ENCODE results near the gene TC2N. TPM values are rescaled to one million over a fixed set of nuclear protein-coding genes. Genes with fewer than 3 reads are reported as not detected.
A peak's percentile ranks its signal among the peaks of the same experiment; 100 is the strongest.

Gene TC2N
- polyA plus RNA-seq, 6 donors from 2014 or later = 0.60 to 16.6 (median 7.4) TPM

- Mint-ChIP-seq H3K4me3 (no peak overlapping the region), H3K9me3 (peaks cover 0 to 2% (median 0%) of the 10 kb centered on the region in 7 donors), H3K27me3 (no peaks in the 10 kb centered on the region), H3K4me1 (no peaks in the 10 kb centered on the region), H3K36me3 (peaks cover 0 to 13% of the 10 kb centered on the region in 2 donors), H3K27ac (no peak overlapping the region)
- ATAC-seq (ENCODE audit: low read depth in 2 of 2) (no peak), DNase-seq (no peak)
Observed at GRCh38 chr14:91786188-91786587, 81.1 kb downstream of the TC2N start.

GRCh38 chr14:91780452-91780851 lies 86.9 kb downstream of the TC2N start:
- no peaks in the 10 kb centered on the region for H3K27me3 Mint-ChIP-seq
- no peak overlapping the region for H3K4me3 Mint-ChIP-seq
- peaks cover 0 to 3% of the 10 kb centered on the region in 2 donors for H3K36me3 Mint-ChIP-seq
- no peaks in the 10 kb centered on the region for H3K4me1 Mint-ChIP-seq
- H3K27ac Mint-ChIP-seq = no peak overlapping the region
- DNase-seq (no peak), ATAC-seq (ENCODE audit: low read depth in 2 of 2) (no peak)
- H3K9me3 Mint-ChIP-seq = no peaks in the 10 kb centered on the region

GRCh38 chr14:91778217-91778616 lies 89.1 kb downstream of the TC2N start:
- Mint-ChIP-seq H3K4me3 (no peak overlapping the region), H3K36me3 (peaks cover 0 to 3% of the 10 kb centered on the region in 2 donors), H3K27me3 (no peaks in the 10 kb centered on the region), H3K9me3 (no peaks in the 10 kb centered on the region), H3K4me1 (peaks cover 15 to 19% (median 18%) of the 10 kb centered on the region in 3 donors), H3K27ac (no peak overlapping the region)
- no peak for DNase-seq
- no peak for ATAC-seq (ENCODE audit: low read depth in 2 of 2)

- DNase-seq (peak; percentile 41), ATAC-seq (ENCODE audit: low read depth in 2 of 2) (peak; percentile 98)
- Mint-ChIP-seq H3K4me1 (peaks cover 15 to 19% (median 18%) of the 10 kb centered on the region in 3 donors), H3K27ac (peak overlapping the region in 5 of 6 donors; percentile 0 to 59 (median 13)), H3K9me3 (no peaks in the 10 kb centered on the region), H3K4me3 (peak overlapping the region in 7 of 8 donors; percentile 1 to 89 (median 46)), H3K36me3 (no peaks in the 10 kb centered on the region), H3K27me3 (no peaks in the 10 kb centered on the region)
Observed at GRCh38 chr14:91774140-91775096, 92.9 kb downstream of the TC2N start.

GRCh38 chr14:91770185-91770584 lies 97.2 kb downstream of the TC2N start:
- Mint-ChIP-seq H3K4me1 (peaks cover 15 to 22% (median 16%) of the 10 kb centered on the region in 3 donors), H3K36me3 (no peaks in the 10 kb centered on the region), H3K27me3 (peaks cover 0 to 7% (median 0%) of the 10 kb centered on the region in 3 donors), H3K9me3 (peaks cover 0 to 2% (median 0%) of the 10 kb centered on the region in 7 donors), H3K27ac (no peak overlapping the region), H3K4me3 (no peak overlapping the region)
- no peak for ATAC-seq (ENCODE audit: low read depth in 2 of 2)
- no peak for DNase-seq

GRCh38 chr14:91755570-91756295 lies 111.6 kb downstream of the TC2N start:
- no peak overlapping the region for H3K4me3 Mint-ChIP-seq
- peaks cover 18 to 28% (median 25%) of the 10 kb centered on the region in 3 donors for H3K27me3 Mint-ChIP-seq
- no peaks in the 10 kb centered on the region for H3K4me1 Mint-ChIP-seq
- peaks cover 4 to 23% (median 13%) of the 10 kb centered on the region in 7 donors for H3K9me3 Mint-ChIP-seq
- no peak overlapping the region for H3K27ac Mint-ChIP-seq
- DNase-seq (no peak), ATAC-seq (ENCODE audit: low read depth in 2 of 2) (no peak)
- H3K36me3 Mint-ChIP-seq = peaks cover 7 to 16% of the 10 kb centered on the region in 2 donors

GRCh38 chr14:91754819-91755218 lies 112.5 kb downstream of the TC2N start:
- DNase-seq = no peak
- Mint-ChIP-seq H3K9me3 (peaks cover 0 to 15% (median 6%) of the 10 kb centered on the region in 7 donors), H3K27ac (no peak overlapping the region), H3K4me1 (no peaks in the 10 kb centered on the region), H3K4me3 (no peak overlapping the region), H3K36me3 (peaks cover 0 to 14% of the 10 kb centered on the region in 2 donors), H3K27me3 (peaks cover 22 to 33% (median 28%) of the 10 kb centered on the region in 3 donors)
- no peak for ATAC-seq (ENCODE audit: low read depth in 2 of 2)

GRCh38 chr14:91754185-91754584 lies 113.2 kb downstream of the TC2N start:
- no peak overlapping the region for H3K27ac Mint-ChIP-seq
- peaks cover 0 to 8% (median 5%) of the 10 kb centered on the region in 7 donors for H3K9me3 Mint-ChIP-seq
- H3K27me3 Mint-ChIP-seq = peaks cover 26 to 39% (median 30%) of the 10 kb centered on the region in 3 donors
- peaks cover 0 to 10% of the 10 kb centered on the region in 2 donors for H3K36me3 Mint-ChIP-seq
- ATAC-seq (ENCODE audit: low read depth in 2 of 2) = no peak
- H3K4me3 Mint-ChIP-seq = no peak overlapping the region
- H3K4me1 Mint-ChIP-seq = no peaks in the 10 kb centered on the region
- DNase-seq = no peak

GRCh38 chr14:91753501-91754128 lies 113.7 kb downstream of the TC2N start:
- Mint-ChIP-seq H3K27me3 (peaks cover 31 to 45% (median 32%) of the 10 kb centered on the region in 3 donors), H3K4me3 (no peak overlapping the region), H3K36me3 (peaks cover 0 to 6% of the 10 kb centered on the region in 2 donors), H3K4me1 (no peaks in the 10 kb centered on the region), H3K27ac (peak overlapping the region in 1 of 6 donors; percentile 41), H3K9me3 (peaks cover 0 to 4% (median 0%) of the 10 kb centered on the region in 7 donors)
- ATAC-seq (ENCODE audit: low read depth in 2 of 2) (no peak), DNase-seq (no peak)

- no peak for ATAC-seq (ENCODE audit: low read depth in 2 of 2)
- H3K36me3 Mint-ChIP-seq = peaks cover 0 to 6% of the 10 kb centered on the region in 2 donors
- no peaks in the 10 kb centered on the region for H3K4me1 Mint-ChIP-seq
- peaks cover 0 to 4% (median 0%) of the 10 kb centered on the region in 7 donors for H3K9me3 Mint-ChIP-seq
- peak overlapping the region in 2 of 6 donors; percentile 22 to 41 for H3K27ac Mint-ChIP-seq
- no peak overlapping the region for H3K4me3 Mint-ChIP-seq
- no peak for DNase-seq
- H3K27me3 Mint-ChIP-seq = peaks cover 31 to 47% (median 32%) of the 10 kb centered on the region in 3 donors
Observed at GRCh38 chr14:91752961-91753360, 114.4 kb downstream of the TC2N start.

- Mint-ChIP-seq H3K27ac (no peak overlapping the region), H3K27me3 (peaks cover 31 to 47% (median 32%) of the 10 kb centered on the region in 3 donors), H3K9me3 (no peaks in the 10 kb centered on the region), H3K4me3 (no peak overlapping the region), H3K36me3 (peaks cover 0 to 6% of the 10 kb centered on the region in 2 donors), H3K4me1 (no peaks in the 10 kb centered on the region)
- no peak for DNase-seq
- ATAC-seq (ENCODE audit: low read depth in 2 of 2) = no peak
Observed at GRCh38 chr14:91751719-91752118, 115.6 kb downstream of the TC2N start.

- no peaks in the 10 kb centered on the region for H3K9me3 Mint-ChIP-seq
- H3K36me3 Mint-ChIP-seq = peaks cover 0 to 6% of the 10 kb centered on the region in 2 donors
- no peak for DNase-seq
- ATAC-seq (ENCODE audit: low read depth in 2 of 2) = no peak
- H3K27ac Mint-ChIP-seq = no peak overlapping the region
- H3K27me3 Mint-ChIP-seq = peaks cover 31 to 47% (median 32%) of the 10 kb centered on the region in 3 donors
- no peaks in the 10 kb centered on the region for H3K4me1 Mint-ChIP-seq
- H3K4me3 Mint-ChIP-seq = no peak overlapping the region
Observed at GRCh38 chr14:91750634-91751198, 116.6 kb downstream of the TC2N start.

- H3K4me1 Mint-ChIP-seq = no peaks in the 10 kb centered on the region
- DNase-seq (no peak), ATAC-seq (ENCODE audit: low read depth in 2 of 2) (no peak)
- peaks cover 31 to 47% (median 32%) of the 10 kb centered on the region in 3 donors for H3K27me3 Mint-ChIP-seq
- no peak overlapping the region for H3K4me3 Mint-ChIP-seq
- no peak overlapping the region for H3K27ac Mint-ChIP-seq
- H3K36me3 Mint-ChIP-seq = peaks cover 0 to 6% of the 10 kb centered on the region in 2 donors
- H3K9me3 Mint-ChIP-seq = no peaks in the 10 kb centered on the region
Observed at GRCh38 chr14:91749868-91750267, 117.5 kb downstream of the TC2N start.
